ENCODE data around the gene SCAI.

Gene SCAI

GRCh38 chr9:125143377-125144090 lies at the start of gene SCAI:
SCAI (minus strand) TSS chr9:125143528; CDS start chr9:125143437, 91 bp downstream.
- peak; percentile 93 for TF ChIP-seq CTCF (IDR thresholded peaks at IDR 0.05)

- TF ChIP-seq CTCF (IDR thresholded peaks at IDR 0.05): no peak
Measured at GRCh38 chr9:125190361-125190801, 47.1 kb upstream of the SCAI start.

GRCh38 chr9:125189361-125190289 lies 46.3 kb upstream of the SCAI start, which contains the start of gene PPP6C:
PPP6C (minus strand) TSS chr9:125189803; CDS start chr9:125189718, 85 bp downstream.
- peak; percentile 61; the same call in 1 of the 2 replicates for TF ChIP-seq CTCF (IDR thresholded peaks at IDR 0.05)

GRCh38 chr9:125189011-125189360 lies 45.7 kb upstream of the SCAI start:
- TF ChIP-seq CTCF (IDR thresholded peaks at IDR 0.05): no peak

DNA sequence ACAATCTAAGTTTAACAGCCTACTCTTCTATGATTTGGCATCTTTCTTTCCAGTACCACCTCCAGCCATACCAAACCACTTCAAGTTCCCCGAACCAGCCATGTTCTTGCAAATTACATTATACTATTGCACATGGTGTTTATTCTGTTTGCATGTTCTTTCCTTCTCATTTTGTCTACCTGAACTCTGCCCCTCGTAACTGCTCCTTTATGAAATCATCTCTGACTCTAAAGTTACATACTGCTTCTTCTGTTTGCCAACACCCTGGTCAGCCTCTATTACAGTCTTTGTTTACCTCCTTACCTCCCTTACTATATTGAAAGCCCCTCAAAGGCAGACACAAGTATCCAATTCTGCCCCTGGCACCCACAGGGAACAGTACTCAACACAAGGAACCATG lies 40.2 kb upstream of the SCAI start:
- no peak for TF ChIP-seq CTCF (IDR thresholded peaks at IDR 0.05)

DNA sequence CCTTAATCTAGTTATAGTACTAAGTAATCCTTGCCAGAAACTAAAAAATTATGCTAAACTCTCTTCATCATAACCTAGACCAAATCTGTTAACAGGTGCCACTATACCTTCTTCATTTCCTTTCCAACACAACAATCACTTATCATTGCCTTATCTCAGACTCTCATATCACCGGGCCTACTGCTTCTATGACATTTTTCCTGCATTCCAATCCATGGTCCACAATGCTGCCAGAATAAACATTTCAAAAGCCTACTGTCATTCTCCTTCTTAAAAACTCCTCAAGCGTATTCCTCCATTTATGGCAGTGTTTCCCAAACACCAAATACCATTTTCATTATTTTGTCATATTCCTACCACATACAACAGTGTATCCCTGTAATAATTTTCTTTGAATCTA lies 39.7 kb upstream of the SCAI start:
- TF ChIP-seq CTCF (IDR thresholded peaks at IDR 0.05): no peak

- no peak for TF ChIP-seq CTCF (IDR thresholded peaks at IDR 0.05)
Measured at GRCh38 chr9:125180876-125181275, 37.5 kb upstream of the SCAI start.

All from LNCAP (cell line).